Mucosa of descending colon (tissue), 3 donors: ENCODE data around the gene ZNF839. TPM values are rescaled to one million over a fixed set of nuclear protein-coding genes. Genes with fewer than 3 reads are reported as not detected.
"Not testable (repeated sequence)": the region's sequence is repeated elsewhere in the genome, so short reads cannot be mapped to it uniquely, and the experiment has no call there.

Experiments
- ATAC-seq: fragments of 200-7000 bp; cut with Tn5 transposase; one replicate; pipeline ENCODE4 v1.9.1; 2020; ENCODE audit warnings: mild to moderate bottlenecking, moderate library complexity
- DNase-seq, 3 donors: peaks; one replicate each; pipeline ENCODE4 v3.0.0-alpha.2; 2020
- H3K36me3 ChIP-seq: fragments of 200-600 bp; one replicate; pipeline ENCODE4 v1.8.0; 2021; ENCODE audit warnings: low read depth, mild to moderate bottlenecking
- H3K4me1 ChIP-seq: fragments of 200-600 bp; one replicate; pipeline ENCODE4 v1.8.0; 2021; ENCODE audit warnings: low read depth, mild to moderate bottlenecking
- H3K4me3 ChIP-seq: fragments of 200-600 bp; one replicate; pipeline ENCODE4 v1.8.0; 2021; ENCODE audit warnings: mild to moderate bottlenecking
- H3K9me3 ChIP-seq: fragments of 200-600 bp; one replicate; pipeline ENCODE4 v1.8.0; 2021; ENCODE audit warnings: mild to moderate bottlenecking
- intact Hi-C, 2 donors: fragments of 100-400 bp; cut with DNase I in 1 of 2; cut with micrococcal nuclease in 1 of 2; formaldehyde crosslinking; loops; one replicate each; pipeline versions ENCODE4 v1.11.0 to v1.11.1; 2022; cut with DNase I, micrococcal nuclease
- total RNA-seq, 3 donors: library from RNA; stranded (reverse); fragmentation: NEBNext Ultra II Directional in 2 of 3; extraction: Animal tissue kit (Norgen Biotek cat#: 25700) in 2 of 3; gene quantifications; one replicate each; pipeline versions ENCODE4 v1.2.1 to v1.2.4, GENCODE V29; 2021 to 2023
- TF ChIP-seq, protein P1 (sequence below): fragments of 200-600 bp; IDR thresholded peaks from one replicate; pipeline ENCODE4 v1.8.0; 2022; ENCODE audit warnings: antibody characterized with exemption, mild to moderate bottlenecking
- donor health status: DM: no; HTN: no; CAD: no; lungs with moderate emphysema.
- donor health status: DM: no; HTN: no; CAD: no.
- donor health status: DM: no; HTN: yes; CAD: no.

The ZNF839 gene
- total RNA-seq, 3 donors from 2014 or later: 9.5 to 12.4 (median 9.7) TPM

DNA sequence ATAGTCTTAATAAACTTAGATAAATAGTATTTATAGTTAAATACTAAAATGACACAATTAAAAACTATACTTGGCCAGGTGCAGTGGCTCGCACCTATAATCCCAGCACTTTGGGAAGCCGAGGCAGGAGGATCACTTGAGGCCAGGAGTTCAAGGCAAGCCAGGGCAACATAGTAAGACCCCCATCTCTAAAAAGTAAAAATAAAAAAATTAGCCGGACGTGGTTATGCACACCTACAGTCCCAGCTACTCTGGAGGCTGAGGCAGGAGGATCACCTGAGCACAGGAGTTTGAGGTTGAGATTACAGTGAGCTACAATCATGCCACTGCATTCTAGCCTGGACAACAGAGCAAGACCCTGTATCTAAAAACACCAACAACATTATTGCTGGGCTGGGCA, 27.1 kb downstream of the ZNF839 start:
- ATAC-seq (no peak), DNase-seq (no peak)
- H3K4me1 ChIP-seq: no peaks in the 10 kb centered on the region
- no peaks in the 10 kb centered on the region for H3K9me3 ChIP-seq
- no peaks in the 10 kb centered on the region for H3K36me3 ChIP-seq
- TF ChIP-seq, protein P1, sequence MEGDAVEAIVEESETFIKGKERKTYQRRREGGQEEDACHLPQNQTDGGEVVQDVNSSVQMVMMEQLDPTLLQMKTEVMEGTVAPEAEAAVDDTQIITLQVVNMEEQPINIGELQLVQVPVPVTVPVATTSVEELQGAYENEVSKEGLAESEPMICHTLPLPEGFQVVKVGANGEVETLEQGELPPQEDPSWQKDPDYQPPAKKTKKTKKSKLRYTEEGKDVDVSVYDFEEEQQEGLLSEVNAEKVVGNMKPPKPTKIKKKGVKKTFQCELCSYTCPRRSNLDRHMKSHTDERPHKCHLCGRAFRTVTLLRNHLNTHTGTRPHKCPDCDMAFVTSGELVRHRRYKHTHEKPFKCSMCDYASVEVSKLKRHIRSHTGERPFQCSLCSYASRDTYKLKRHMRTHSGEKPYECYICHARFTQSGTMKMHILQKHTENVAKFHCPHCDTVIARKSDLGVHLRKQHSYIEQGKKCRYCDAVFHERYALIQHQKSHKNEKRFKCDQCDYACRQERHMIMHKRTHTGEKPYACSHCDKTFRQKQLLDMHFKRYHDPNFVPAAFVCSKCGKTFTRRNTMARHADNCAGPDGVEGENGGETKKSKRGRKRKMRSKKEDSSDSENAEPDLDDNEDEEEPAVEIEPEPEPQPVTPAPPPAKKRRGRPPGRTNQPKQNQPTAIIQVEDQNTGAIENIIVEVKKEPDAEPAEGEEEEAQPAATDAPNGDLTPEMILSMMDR: no peak
- intact Hi-C loops: no loop called here
- H3K4me3 ChIP-seq: no peak overlapping the region

DNA sequence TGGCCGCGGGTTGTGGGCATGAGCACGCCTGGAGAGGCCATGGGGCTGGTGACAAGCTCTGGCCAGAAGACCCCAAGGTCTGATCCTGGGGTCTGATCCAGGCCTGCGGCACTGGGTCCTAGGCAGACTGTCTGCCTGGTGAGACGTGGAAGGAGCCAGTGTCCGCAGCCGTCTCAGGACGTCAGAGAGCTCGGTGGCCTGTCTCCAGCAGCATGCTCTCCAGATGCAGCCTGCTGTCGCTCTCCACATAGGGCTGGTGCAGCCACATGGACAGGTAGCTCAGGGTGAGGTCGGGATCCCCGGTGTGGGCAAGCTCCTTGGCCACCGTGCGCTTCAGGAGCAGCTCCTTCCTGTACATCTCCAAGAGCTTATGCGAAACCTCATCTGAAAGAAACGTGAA, 28.8 kb downstream of the ZNF839 start:
- no peak overlapping the region for H3K4me3 ChIP-seq
- intact Hi-C loops: no loop called here
- H3K4me1 ChIP-seq: no peaks in the 10 kb centered on the region
- DNase-seq: no peak
- H3K36me3 ChIP-seq: no peaks in the 10 kb centered on the region
- no peaks in the 10 kb centered on the region for H3K9me3 ChIP-seq
- no peak for ATAC-seq
- TF ChIP-seq, protein P1: no peak

DNA sequence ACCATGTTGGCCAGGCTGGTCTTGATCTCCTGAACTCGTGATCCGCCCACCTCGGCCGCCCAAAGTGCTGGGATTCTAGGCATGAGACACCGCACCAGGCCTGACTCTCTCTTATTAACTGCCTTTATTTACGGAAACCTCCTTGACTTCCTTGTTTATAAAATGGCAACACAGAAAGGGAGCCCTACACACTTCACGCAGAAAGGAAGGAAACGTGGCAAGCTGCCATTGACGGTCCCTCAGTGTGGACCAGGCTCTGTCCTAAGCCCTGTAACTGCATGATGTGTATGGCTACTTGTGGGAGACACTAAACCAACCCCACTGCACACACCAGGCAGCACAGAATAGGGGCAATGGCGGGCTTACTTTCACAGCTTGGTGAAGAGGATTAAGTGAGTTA, 31.5 kb downstream of the ZNF839 start:
- H3K9me3 ChIP-seq: no peaks in the 10 kb centered on the region
- intact Hi-C loops: no loop called here
- no peaks in the 10 kb centered on the region for H3K4me1 ChIP-seq
- DNase-seq (no peak), ATAC-seq (no peak)
- TF ChIP-seq, protein P1: no peak
- no peaks in the 10 kb centered on the region for H3K36me3 ChIP-seq
- H3K4me3 ChIP-seq: no peak overlapping the region

GRCh38 chr14:102351593-102351992, 32.0 kb downstream of the ZNF839 start:
- H3K4me1 ChIP-seq, H3K36me3 ChIP-seq, intact Hi-C loops, DNase-seq, H3K4me3 ChIP-seq, H3K9me3 ChIP-seq, ATAC-seq: not testable (repeated sequence)

- ATAC-seq (no peak), DNase-seq (no peak)
- intact Hi-C loops: no loop called here
- TF ChIP-seq, protein P1: no peak
- no peaks in the 10 kb centered on the region for H3K36me3 ChIP-seq
- no peaks in the 10 kb centered on the region for H3K9me3 ChIP-seq
- H3K4me1 ChIP-seq: no peaks in the 10 kb centered on the region
- no peak overlapping the region for H3K4me3 ChIP-seq
Observed at GRCh38 chr14:102352213-102352612, 32.7 kb downstream of the ZNF839 start.

- Histone ChIP-seq H3K9me3 (no peaks in the 10 kb centered on the region), H3K4me1 (no peaks in the 10 kb centered on the region), H3K4me3 (no peak overlapping the region), H3K36me3 (no peaks in the 10 kb centered on the region)
- DNase-seq (no peak), ATAC-seq (no peak)
- TF ChIP-seq, protein P1: no peak
- intact Hi-C loops: no loop called here
Observed at GRCh38 chr14:102353126-102353619, 33.6 kb downstream of the ZNF839 start.
